ENCODE results near the gene SMPD4.
A peak's percentile ranks its signal among the peaks of the same experiment; 100 is the strongest.
"Not testable (repeated sequence)": the region's sequence is repeated elsewhere in the genome, so short reads cannot be mapped to it uniquely, and the experiment has no call there.

The SMPD4 gene

GRCh38 chr2:130187268-130187667 is 5.9 kb upstream of the SMPD4 start:
- DNase-seq, result no peak

GRCh38 chr2:130186391-130186790 is 5.0 kb upstream of the SMPD4 start:
- DNase-seq, result no peak

- no peak for DNase-seq
Measured at GRCh38 chr2:130185896-130186295, 4.5 kb upstream of the SMPD4 start.

DNA sequence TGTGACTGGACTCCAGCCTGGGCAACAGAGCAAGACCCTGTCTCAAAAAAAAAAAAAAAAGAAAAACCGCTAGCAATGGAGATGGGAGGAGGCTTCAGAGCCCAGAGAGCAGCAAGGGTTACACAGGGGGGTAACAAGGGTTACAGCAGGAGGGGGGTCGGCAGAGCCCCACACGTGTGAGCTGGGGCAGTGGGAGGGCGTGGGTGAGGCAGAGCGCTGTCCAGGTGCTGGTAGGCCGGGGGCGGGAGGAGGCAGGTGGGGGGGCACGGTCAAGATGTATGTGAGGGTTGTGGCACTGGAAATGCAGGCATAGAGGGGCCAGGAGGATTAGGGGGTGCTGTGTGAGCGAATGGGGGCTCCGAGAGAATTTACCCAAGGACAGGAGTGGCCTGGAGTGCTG is 4.0 kb upstream of the SMPD4 start:
- DNase-seq, result no peak

GRCh38 chr2:130183512-130184373 is 2.3 kb upstream of the SMPD4 start:
- DNase-seq, result peak; percentile 44

- not testable (repeated sequence) for DNase-seq
Measured at GRCh38 chr2:130182826-130183511, 1.6 kb upstream of the SMPD4 start.

DNA sequence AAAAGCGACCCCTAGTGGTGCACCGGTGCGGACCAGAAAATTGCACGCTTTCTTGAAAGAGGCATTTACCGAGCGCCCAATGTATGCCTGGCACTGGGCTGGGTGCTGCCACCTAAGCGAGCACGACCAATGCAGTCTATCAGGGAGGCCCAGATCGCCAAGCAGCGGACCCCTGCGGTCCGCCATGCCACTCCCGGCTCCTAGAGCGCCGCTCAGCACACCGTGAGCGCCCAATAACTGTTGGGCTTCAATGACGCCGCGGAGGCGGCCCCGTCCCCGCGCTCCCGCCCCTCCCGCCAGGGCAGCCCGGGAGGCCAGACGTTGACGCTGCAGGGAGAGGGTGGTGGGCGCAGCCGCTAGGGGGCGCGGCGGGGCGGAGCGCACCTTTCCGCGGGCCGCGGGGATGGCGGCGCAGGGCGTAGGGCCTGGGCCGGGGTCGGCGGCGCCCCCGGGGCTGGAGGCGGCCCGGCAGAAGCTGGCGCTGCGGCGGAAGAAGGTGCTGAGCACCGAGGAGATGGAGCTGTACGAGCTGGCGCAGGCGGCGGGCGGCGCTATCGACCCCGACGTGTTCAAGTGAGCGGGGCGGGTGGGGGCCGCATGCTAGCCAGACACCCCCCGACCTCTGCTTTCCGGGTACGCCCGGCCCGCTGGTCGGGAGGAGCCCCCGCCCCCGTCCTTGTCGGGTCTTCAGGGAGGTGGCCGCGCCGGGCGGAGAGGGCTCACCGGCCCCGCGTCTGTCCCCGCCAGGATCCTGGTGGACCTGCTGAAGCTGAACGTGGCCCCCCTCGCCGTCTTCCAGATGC is 679 bp upstream of the SMPD4 start, which contains the start of gene MZT2B:
MZT2B (plus strand) TSS at position 383 of the 803 bp plus-strand sequence; CDS start at position 404, 21 bp downstream.
- peak; percentile 87 for DNase-seq

GRCh38 chr2:130180404-130181324 is 738 bp downstream of the SMPD4 start:
- peak; percentile 19 for DNase-seq

DNA sequence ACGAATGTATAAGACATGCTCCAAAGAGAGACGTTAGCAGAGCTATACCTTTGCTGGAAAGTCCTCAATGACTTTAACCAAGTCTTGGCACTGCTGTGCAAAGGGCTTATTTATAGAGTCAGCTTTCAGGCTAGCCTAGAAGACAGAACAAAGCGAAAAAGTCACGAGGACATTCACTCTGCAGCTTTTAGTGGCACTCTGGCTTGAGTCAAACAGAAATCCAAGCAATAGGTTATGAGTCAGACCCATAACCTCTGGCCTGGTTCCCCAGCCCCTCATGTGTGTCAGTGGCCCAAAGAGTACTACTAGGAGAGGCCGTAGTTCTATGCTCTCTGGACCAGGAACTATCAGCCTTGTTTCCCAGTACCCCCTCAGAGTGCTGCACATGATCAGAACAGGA is 6.5 kb downstream of the SMPD4 start:
- DNase-seq, result not testable (repeated sequence)

GRCh38 chr2:130169896-130170295 is 11.5 kb downstream of the SMPD4 start:
- DNase-seq, result no peak

GRCh38 chr2:130169163-130169562 is 12.2 kb downstream of the SMPD4 start:
- not testable (repeated sequence) for DNase-seq

DNA sequence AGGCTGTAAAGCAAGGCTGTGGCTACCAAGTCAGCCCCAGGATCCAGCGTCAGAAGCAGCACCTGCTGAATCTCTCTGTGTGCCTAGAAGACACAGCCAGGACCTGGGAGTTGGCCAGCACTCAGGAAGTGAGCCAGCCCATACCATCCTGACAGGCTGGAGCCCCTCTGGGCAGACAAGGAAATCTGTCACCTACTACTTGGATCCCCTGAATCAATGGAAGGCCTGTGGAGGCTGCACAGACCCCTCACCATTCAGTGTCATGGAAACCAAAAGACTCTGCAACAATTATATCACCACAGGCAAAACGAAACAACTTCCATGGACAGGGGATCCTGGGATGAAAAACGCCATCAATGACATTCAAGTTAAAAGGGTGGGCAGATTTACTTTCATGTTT is 14.8 kb downstream of the SMPD4 start:
- not testable (repeated sequence) for DNase-seq

GRCh38 chr2:130165293-130166016 is 15.9 kb downstream of the SMPD4 start:
- DNase-seq, result no peak

GRCh38 chr2:130162968-130163367 is 18.4 kb downstream of the SMPD4 start:
- DNase-seq, result no peak

DNA sequence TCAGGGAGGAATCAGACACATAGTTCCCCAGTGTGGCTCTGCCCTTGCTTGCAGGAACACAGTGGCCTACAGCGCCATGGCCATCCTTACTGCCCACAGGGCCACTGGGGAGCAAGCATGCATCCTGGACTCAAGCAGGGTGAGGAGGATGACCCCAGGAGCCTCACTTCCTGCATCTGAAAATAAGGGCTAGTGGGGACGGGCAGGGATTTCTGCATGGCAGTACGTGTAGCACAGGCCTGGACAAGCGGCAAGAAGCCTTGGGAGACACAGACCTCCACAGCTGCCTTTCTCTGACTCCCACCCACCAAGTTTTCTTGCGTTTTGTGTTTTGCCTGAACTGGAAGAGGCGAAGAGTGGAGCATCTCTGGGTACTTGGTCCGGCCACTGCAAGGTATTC is 18.9 kb downstream of the SMPD4 start:
- not testable (repeated sequence) for DNase-seq

GRCh38 chr2:130160838-130161705 is 20.3 kb downstream of the SMPD4 start:
- not testable (repeated sequence) for DNase-seq

- no peak for DNase-seq
Measured at GRCh38 chr2:130160131-130160530, 21.3 kb downstream of the SMPD4 start.

GRCh38 chr2:130159376-130159775 is 22.0 kb downstream of the SMPD4 start:
- not testable (repeated sequence) for DNase-seq

DNA sequence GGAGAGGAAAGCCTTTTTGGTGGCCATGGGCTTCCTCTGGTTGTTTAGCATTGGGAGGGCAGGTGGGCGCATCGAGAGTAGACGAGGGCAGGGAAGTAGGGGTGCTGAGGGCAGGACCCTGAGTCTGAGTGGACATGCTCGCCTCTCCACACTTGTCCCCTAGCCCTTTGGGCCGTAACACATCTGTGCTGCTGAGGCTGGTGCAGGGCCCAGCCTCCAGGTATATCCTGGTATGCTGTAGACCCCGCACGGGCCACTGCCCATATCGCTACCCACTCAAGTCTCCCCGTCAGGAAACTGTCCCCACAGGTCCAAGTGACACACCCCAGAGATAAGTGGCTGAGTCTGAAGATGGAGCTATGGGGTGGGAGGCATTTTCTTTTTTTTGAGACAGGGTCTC is 22.8 kb downstream of the SMPD4 start:
- no peak for DNase-seq

- not testable (repeated sequence) for DNase-seq
Measured at GRCh38 chr2:130157825-130158514, 23.4 kb downstream of the SMPD4 start.

All from fibroblast of skin of right biceps (primary cell).